Measurements from ENCODE around the gene DMD. TPM values are rescaled to one million over a fixed set of nuclear protein-coding genes. Genes with fewer than 3 reads are reported as not detected.

The DMD gene
- polyA plus RNA-seq, 3 donors: 0.23 TPM; not detected in 2

- H3K9ac ChIP-seq (ENCODE audit: insufficient read depth, low read length, poor library complexity, severe bottlenecking): no peak overlapping the region
- Mint-ChIP-seq H3K27ac (no peak overlapping the region), H3K9me3 (peaks cover 0 to 6% (median 2%) of the 10 kb centered on the region in 7 donors), H3K36me3 (no peaks in the 10 kb centered on the region), H3K4me3 (no peak overlapping the region), H3K4me1 (no peaks in the 10 kb centered on the region), H3K27me3 (ENCODE audit: low read depth in 3 of 3) (peaks cover 0 to 2% (median 0%) of the 10 kb centered on the region in 3 donors)
- H3K4me1 ChIP-seq (ENCODE audit: control insufficient read depth in 1 of 2, insufficient read depth in 2 of 2, low read length in 2 of 2): no peaks in the 10 kb centered on the region
- H3K27ac ChIP-seq (ENCODE audit: low read depth in 1 of 2, low read length in 2 of 2): no peak overlapping the region
- no peaks in the 10 kb centered on the region for H3K79me2 ChIP-seq (ENCODE audit: insufficient read depth, low read length)
- no peak for TF ChIP-seq CTCF (IDR thresholded peaks at IDR 0.05)
- intact Hi-C loops (cut with micrococcal nuclease): no loop called here
- no peaks in the 10 kb centered on the region for H3K27me3 ChIP-seq (ENCODE audit: control insufficient read depth in 2 of 2, insufficient read depth in 2 of 2, low read length in 2 of 2)
- no peak for DNase-seq
- no peaks in the 10 kb centered on the region for H3K36me3 ChIP-seq (replicated peaks in 1 of 2; ENCODE audit: control insufficient read depth in 1 of 2, insufficient read depth in 2 of 2, low read length in 2 of 2)
- no peak overlapping the region for H3K4me3 ChIP-seq (replicated peaks in 1 of 3; ENCODE audit: low read depth in 2 of 3, low read length in 3 of 3)
- no peaks in the 10 kb centered on the region for H3K9me3 ChIP-seq (replicated peaks in 1 of 2; ENCODE audit: control insufficient read depth in 1 of 2, insufficient read depth in 1 of 2, low read length in 2 of 2)
- no peaks in the 10 kb centered on the region for H4K20me1 ChIP-seq (ENCODE audit: insufficient read depth, low read length)
- H3K4me2 ChIP-seq (replicated peaks; ENCODE audit: extremely low read depth, low read length, poor library complexity, severe bottlenecking): no peak overlapping the region
- 40% methylated on average over 1 of the region's 5 CpGs for WGBS (ENCODE audit: insufficient coverage)
- no peak overlapping the region for H2AFZ ChIP-seq (ENCODE audit: insufficient read depth, low read depth, low read length, poor library complexity, severe bottlenecking)
Measured at GRCh38 chrX:32933548-32933947, 277.8 kb downstream of the DMD start.

- Histone ChIP-seq H3K4me1 (ENCODE audit: control insufficient read depth in 1 of 2, insufficient read depth in 2 of 2, low read length in 2 of 2) (no peaks in the 10 kb centered on the region), H2AFZ (ENCODE audit: insufficient read depth, low read depth, low read length, poor library complexity, severe bottlenecking) (no peak overlapping the region), H3K27ac (ENCODE audit: low read depth in 1 of 2, low read length in 2 of 2) (no peak overlapping the region), H3K4me3 (replicated peaks in 1 of 3; ENCODE audit: low read depth in 2 of 3, low read length in 3 of 3) (no peak overlapping the region), H3K79me2 (ENCODE audit: insufficient read depth, low read length) (no peaks in the 10 kb centered on the region), H3K27me3 (ENCODE audit: control insufficient read depth in 2 of 2, insufficient read depth in 2 of 2, low read length in 2 of 2) (no peaks in the 10 kb centered on the region), H3K9ac (ENCODE audit: insufficient read depth, low read length, poor library complexity, severe bottlenecking) (no peak overlapping the region), H4K20me1 (ENCODE audit: insufficient read depth, low read length) (no peaks in the 10 kb centered on the region), H3K9me3 (replicated peaks in 1 of 2; ENCODE audit: control insufficient read depth in 1 of 2, insufficient read depth in 1 of 2, low read length in 2 of 2) (no peaks in the 10 kb centered on the region), H3K36me3 (replicated peaks in 1 of 2; ENCODE audit: control insufficient read depth in 1 of 2, insufficient read depth in 2 of 2, low read length in 2 of 2) (no peaks in the 10 kb centered on the region), H3K4me2 (replicated peaks; ENCODE audit: extremely low read depth, low read length, poor library complexity, severe bottlenecking) (no peak overlapping the region)
- no peak for DNase-seq
- Mint-ChIP-seq H3K27ac (no peak overlapping the region), H3K27me3 (ENCODE audit: low read depth in 3 of 3) (peaks cover 0 to 2% (median 0%) of the 10 kb centered on the region in 3 donors), H3K36me3 (no peaks in the 10 kb centered on the region), H3K4me1 (no peaks in the 10 kb centered on the region), H3K9me3 (peaks cover 0 to 4% (median 2%) of the 10 kb centered on the region in 7 donors), H3K4me3 (no peak overlapping the region)
- TF ChIP-seq CTCF (IDR thresholded peaks at IDR 0.05): no peak
- intact Hi-C loops (cut with micrococcal nuclease): no loop called here
- no CpG with 5 or more reads among the region's 4 CpGs for WGBS (ENCODE audit: insufficient coverage)
Measured at GRCh38 chrX:32929040-32929439, 282.3 kb downstream of the DMD start.

Data from CD14-positive monocyte (primary cell).